ENCODE measurements around the gene ASMTL.

ASMTL gene

GRCh38 chrX:1397001-1397400, 55.7 kb downstream of the ASMTL start:
- Histone ChIP-seq H3K27me3 (ENCODE audit: insufficient read depth, poor library complexity, severe bottlenecking) (no peaks in the 10 kb centered on the region), H3K4me3 (replicated peaks; ENCODE audit: insufficient read depth, low read length) (no peak overlapping the region), H3K27ac (replicated peaks) (no peak overlapping the region)
- no peak for DNase-seq (ENCODE audit: low read depth in 1 of 2, low spot score in 1 of 2)
- no peak for TF ChIP-seq CTCF (IDR thresholded peaks at IDR 0.05; ENCODE audit: insufficient read depth, low read length)
- no peak for TF ChIP-seq SPI1 (IDR thresholded peaks at IDR 0.05; ENCODE audit: borderline replicate concordance, low read depth)
- no peak for TF ChIP-seq POLR2AphosphoS5 (IDR thresholded peaks at IDR 0.05; ENCODE audit: low read depth)
- TF ChIP-seq GABPA (IDR thresholded peaks at IDR 0.05; ENCODE audit: low read depth) = no peak
- no peak for TF ChIP-seq REST (IDR thresholded peaks at IDR 0.05; ENCODE audit: insufficient replicate concordance, low read depth)

- DNase-seq (ENCODE audit: low read depth in 1 of 2, low spot score in 1 of 2) = no peak
- no peak for TF ChIP-seq SPI1 (IDR thresholded peaks at IDR 0.05; ENCODE audit: borderline replicate concordance, low read depth)
- TF ChIP-seq GABPA (IDR thresholded peaks at IDR 0.05; ENCODE audit: low read depth) = no peak
- TF ChIP-seq CTCF (IDR thresholded peaks at IDR 0.05; ENCODE audit: insufficient read depth, low read length) = no peak
- TF ChIP-seq REST (IDR thresholded peaks at IDR 0.05; ENCODE audit: insufficient replicate concordance, low read depth) = no peak
- no peak for TF ChIP-seq POLR2AphosphoS5 (IDR thresholded peaks at IDR 0.05; ENCODE audit: low read depth)
- Histone ChIP-seq H3K27ac (replicated peaks) (no peak overlapping the region), H3K27me3 (ENCODE audit: insufficient read depth, poor library complexity, severe bottlenecking) (no peaks in the 10 kb centered on the region), H3K4me3 (replicated peaks; ENCODE audit: insufficient read depth, low read length) (no peak overlapping the region)
These were observed 57.0 kb downstream of the ASMTL start for GRCh38 chrX:1395646-1396216.

- no peak overlapping the region for H3K4me3 ChIP-seq (replicated peaks; ENCODE audit: insufficient read depth, low read length)
- no peak overlapping the region for H3K27ac ChIP-seq (replicated peaks)
- TF ChIP-seq GABPA (IDR thresholded peaks at IDR 0.05; ENCODE audit: low read depth) (no peak), POLR2AphosphoS5 (IDR thresholded peaks at IDR 0.05; ENCODE audit: low read depth) (no peak), SPI1 (IDR thresholded peaks at IDR 0.05; ENCODE audit: borderline replicate concordance, low read depth) (no peak)
- H3K27me3 ChIP-seq (ENCODE audit: insufficient read depth, poor library complexity, severe bottlenecking) = no peaks in the 10 kb centered on the region
- DNase-seq (ENCODE audit: low read depth in 1 of 2, low spot score in 1 of 2) = no peak
These were observed 57.8 kb downstream of the ASMTL start for GRCh38 chrX:1394731-1395501.

GRCh38 chrX:1393871-1394615, 58.7 kb downstream of the ASMTL start:
- no peak overlapping the region for H3K27ac ChIP-seq (replicated peaks)
- no peak for TF ChIP-seq REST (IDR thresholded peaks at IDR 0.05; ENCODE audit: insufficient replicate concordance, low read depth)
- no peak for TF ChIP-seq SPI1 (IDR thresholded peaks at IDR 0.05; ENCODE audit: borderline replicate concordance, low read depth)
- TF ChIP-seq POLR2AphosphoS5 (IDR thresholded peaks at IDR 0.05; ENCODE audit: low read depth) = no peak
- no peak for TF ChIP-seq GABPA (IDR thresholded peaks at IDR 0.05; ENCODE audit: low read depth)
- TF ChIP-seq CTCF (IDR thresholded peaks at IDR 0.05; ENCODE audit: insufficient read depth, low read length) = no peak
- no peaks in the 10 kb centered on the region for H3K27me3 ChIP-seq (ENCODE audit: insufficient read depth, poor library complexity, severe bottlenecking)
- H3K4me3 ChIP-seq (replicated peaks; ENCODE audit: insufficient read depth, low read length) = no peak overlapping the region
- DNase-seq (ENCODE audit: low read depth in 1 of 2, low spot score in 1 of 2) = no peak

Measured in HL-60 (cell line).